IPS-20b (cell line): Measurements from ENCODE around the gene SLC5A3.
A peak's percentile ranks its signal among the peaks of the same experiment; 100 is the strongest.

Experiments
- H3K27ac ChIP-seq: one replicate; pipeline ENCODE4 v1.5.1; 2013; ENCODE audit warnings: low read length
- H3K27me3 ChIP-seq: 2 replicates; pipeline ENCODE4 v1.6.1; 2013; ENCODE audit warnings: mild to moderate bottlenecking, low read length, inconsistent platforms; ENCODE audit not compliant: insufficient read depth
- H3K36me3 ChIP-seq: 2 replicates; pipeline ENCODE4 v1.6.1; 2013; ENCODE audit warnings: low read depth, mild to moderate bottlenecking, inconsistent platforms, low read length, moderate library complexity; ENCODE audit not compliant: insufficient read depth
- H3K4me1 ChIP-seq: 2 replicates; pipeline ENCODE4 v1.6.1; 2013; ENCODE audit warnings: mild to moderate bottlenecking, control low read depth, inconsistent platforms, low read length, moderate library complexity; ENCODE audit not compliant: insufficient read depth
- H3K4me3 ChIP-seq: 2 replicates; pipeline ENCODE4 v1.5.1; 2013; ENCODE audit warnings: mild to moderate bottlenecking, low read length, inconsistent platforms
- H3K9ac ChIP-seq: 2 replicates; pipeline ENCODE4 v1.6.1; 2013; ENCODE audit warnings: low read depth, mild to moderate bottlenecking, inconsistent platforms, low read length, moderate library complexity
- H3K9me3 ChIP-seq: 2 replicates; pipeline ENCODE4 v1.6.1; 2013; ENCODE audit warnings: mild to moderate bottlenecking, low read depth, low read length, inconsistent platforms; ENCODE audit not compliant: insufficient read depth

SLC5A3 gene

DNA sequence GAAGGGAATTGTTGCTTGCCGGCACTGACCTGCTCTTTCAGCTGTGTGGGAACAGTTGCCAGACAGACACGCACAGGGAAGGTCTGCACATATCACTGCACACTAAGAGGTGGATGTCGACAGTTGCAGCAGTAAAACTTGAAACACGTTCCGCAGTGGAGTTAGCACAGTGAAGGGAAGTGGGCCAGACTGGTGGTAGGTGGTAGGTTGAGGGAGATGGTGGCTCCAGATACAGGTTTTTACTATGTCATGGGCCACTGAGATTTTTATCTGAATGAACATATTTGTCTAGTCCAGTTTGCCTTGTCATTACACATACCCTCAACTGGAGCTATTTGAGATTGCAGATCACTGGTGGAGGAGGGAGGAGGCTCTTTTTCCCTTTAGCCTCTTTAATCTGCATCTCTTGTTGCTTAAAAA, 13.5 kb downstream of the SLC5A3 start:
- Histone ChIP-seq H3K27me3 (no peaks in the 10 kb centered on the region), H3K27ac (no peak overlapping the region), H3K9me3 (no peaks in the 10 kb centered on the region), H3K9ac (no peak overlapping the region), H3K4me1 (peaks cover 34% of the 10 kb centered on the region), H3K36me3 (peaks cover 10% of the 10 kb centered on the region; the same call in 1 of the 2 replicates), H3K4me3 (no peak overlapping the region)

GRCh38 chr21:34088752-34089151, 15.4 kb downstream of the SLC5A3 start:
- H3K9me3 ChIP-seq: no peaks in the 10 kb centered on the region
- no peak overlapping the region for H3K9ac ChIP-seq
- peaks cover 25% of the 10 kb centered on the region for H3K4me1 ChIP-seq

GRCh38 chr21:34091032-34091431, 17.7 kb downstream of the SLC5A3 start:
- H3K27ac ChIP-seq: no peak overlapping the region
- no peaks in the 10 kb centered on the region for H3K9me3 ChIP-seq
- no peaks in the 10 kb centered on the region for H3K27me3 ChIP-seq
- no peak overlapping the region for H3K4me3 ChIP-seq
- no peak overlapping the region for H3K9ac ChIP-seq
- H3K4me1 ChIP-seq: peaks cover 5% of the 10 kb centered on the region; the same call in 1 of the 2 replicates
- peaks cover 31% of the 10 kb centered on the region for H3K36me3 ChIP-seq

More at GRCh38 chr21:34088752-34089151, 15.4 kb downstream of the SLC5A3 start:
- Histone ChIP-seq H3K27ac (no peak overlapping the region), H3K27me3 (no peaks in the 10 kb centered on the region), H3K4me3 (no peak overlapping the region), H3K36me3 (peaks cover 11% of the 10 kb centered on the region; the same call in 1 of the 2 replicates)

DNA sequence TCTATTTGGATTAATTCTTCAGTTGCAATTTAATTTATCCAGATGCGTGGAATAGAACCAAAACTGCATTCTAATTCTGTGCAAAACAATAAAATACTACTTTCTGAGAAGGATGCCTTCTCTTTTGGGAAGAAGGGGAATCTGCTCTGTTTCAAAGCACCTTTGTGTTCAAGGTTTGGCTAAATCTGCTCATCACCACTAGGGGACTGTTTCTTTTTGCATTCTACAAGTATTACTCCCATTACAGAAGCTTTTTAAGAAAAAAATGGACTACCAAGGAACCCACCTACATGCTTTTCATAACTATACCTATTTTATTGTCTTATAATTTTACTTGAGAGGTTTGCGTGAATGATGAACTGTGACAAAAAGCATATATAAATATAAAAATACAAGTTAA, 18.2 kb downstream of the SLC5A3 start:
- H3K36me3 ChIP-seq: peaks cover 37% of the 10 kb centered on the region
- H3K9me3 ChIP-seq: no peaks in the 10 kb centered on the region
- no peaks in the 10 kb centered on the region; the same call in 1 of the 2 replicates for H3K4me1 ChIP-seq
- no peak overlapping the region for H3K27ac ChIP-seq
- H3K27me3 ChIP-seq: no peaks in the 10 kb centered on the region
- H3K4me3 ChIP-seq: no peak overlapping the region
- no peak overlapping the region for H3K9ac ChIP-seq

DNA sequence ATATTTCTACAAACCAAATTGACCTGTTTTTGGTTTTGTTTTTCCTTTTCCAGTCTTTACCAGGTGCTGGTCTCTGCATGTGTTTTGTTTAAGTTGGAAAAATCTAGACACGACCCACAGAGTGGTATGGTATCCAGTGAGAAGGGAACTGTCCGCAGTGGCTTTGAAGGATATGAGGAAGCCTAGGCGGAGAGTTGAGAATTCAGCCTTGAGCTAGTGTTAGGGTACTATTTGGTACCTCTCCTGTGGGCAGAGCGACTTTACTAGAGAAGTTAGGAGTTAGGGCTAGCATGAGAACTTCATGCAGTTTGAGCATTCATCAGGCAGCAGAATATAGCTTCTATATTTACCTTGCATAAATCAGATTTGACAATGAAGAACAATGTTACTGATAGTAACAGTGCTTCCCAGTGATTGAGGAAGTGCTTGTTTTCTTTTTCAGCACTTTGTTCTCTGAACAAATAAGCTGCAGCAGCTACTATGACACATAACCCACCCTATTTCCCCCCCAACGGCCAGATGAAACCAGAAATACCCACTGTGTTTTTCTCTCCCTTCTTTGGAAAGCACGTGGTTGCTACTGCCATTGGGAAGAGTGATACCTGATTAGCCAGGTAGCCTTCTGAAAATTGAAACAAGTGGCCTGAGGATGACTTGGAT, 19.0 kb downstream of the SLC5A3 start:
- H3K4me1 ChIP-seq: no peaks in the 10 kb centered on the region
- H3K27me3 ChIP-seq: no peaks in the 10 kb centered on the region
- no peak overlapping the region for H3K4me3 ChIP-seq
- no peak overlapping the region for H3K9ac ChIP-seq
- no peaks in the 10 kb centered on the region for H3K9me3 ChIP-seq
- peaks cover 39% of the 10 kb centered on the region for H3K36me3 ChIP-seq
- H3K27ac ChIP-seq: no peak overlapping the region

GRCh38 chr21:34093083-34093482, 19.7 kb downstream of the SLC5A3 start:
- no peak overlapping the region for H3K9ac ChIP-seq
- no peaks in the 10 kb centered on the region for H3K9me3 ChIP-seq
- H3K4me3 ChIP-seq: no peak overlapping the region
- H3K27ac ChIP-seq: no peak overlapping the region
- H3K36me3 ChIP-seq: peaks cover 40% of the 10 kb centered on the region
- no peaks in the 10 kb centered on the region for H3K4me1 ChIP-seq
- no peaks in the 10 kb centered on the region for H3K27me3 ChIP-seq

DNA sequence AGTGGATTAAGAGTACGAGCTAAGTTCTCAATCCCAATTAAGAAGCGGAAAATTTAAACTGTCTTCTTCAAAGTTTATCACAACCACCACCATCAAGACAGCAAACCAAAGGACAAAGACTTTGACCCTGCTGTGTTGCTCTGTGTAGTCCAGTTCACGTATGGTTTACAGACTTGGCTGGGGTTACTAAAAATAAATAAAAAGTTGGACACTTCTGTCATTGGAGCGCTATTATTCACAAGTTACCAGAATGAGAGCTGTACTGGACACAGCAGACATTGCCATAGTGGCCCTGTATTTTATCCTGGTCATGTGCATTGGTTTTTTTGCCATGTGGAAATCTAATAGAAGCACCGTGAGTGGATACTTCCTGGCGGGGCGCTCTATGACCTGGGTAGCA, 21.6 kb downstream of the SLC5A3 start:
- Histone ChIP-seq H3K4me1 (peaks cover 3% of the 10 kb centered on the region; the same call in 1 of the 2 replicates), H3K4me3 (no peak overlapping the region), H3K9me3 (no peaks in the 10 kb centered on the region), H3K27ac (no peak overlapping the region), H3K36me3 (peaks cover 40% of the 10 kb centered on the region), H3K27me3 (no peaks in the 10 kb centered on the region), H3K9ac (no peak overlapping the region)

DNA sequence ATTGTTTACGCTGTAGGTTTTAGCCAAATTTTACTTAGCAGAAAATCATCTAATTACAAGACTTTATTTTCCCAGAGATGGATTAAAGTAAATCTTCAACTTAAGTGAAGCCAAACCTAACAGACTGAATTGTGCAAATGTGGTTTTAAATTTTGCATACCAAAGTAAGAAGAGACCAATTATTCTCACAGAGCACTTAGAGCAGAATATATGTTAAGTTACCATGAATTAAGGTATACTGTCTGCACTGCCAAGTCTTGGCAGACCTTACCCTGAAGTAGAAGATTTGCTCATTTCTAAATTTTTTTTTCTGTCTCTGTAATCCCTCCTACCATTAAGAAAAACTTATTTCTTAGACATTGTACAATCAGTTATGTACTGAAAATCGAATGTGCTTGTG, 24.1 kb downstream of the SLC5A3 start:
- H3K4me1 ChIP-seq: peaks cover 16% of the 10 kb centered on the region; the same call in 1 of the 2 replicates
- H3K36me3 ChIP-seq: peaks cover 40% of the 10 kb centered on the region

DNA sequence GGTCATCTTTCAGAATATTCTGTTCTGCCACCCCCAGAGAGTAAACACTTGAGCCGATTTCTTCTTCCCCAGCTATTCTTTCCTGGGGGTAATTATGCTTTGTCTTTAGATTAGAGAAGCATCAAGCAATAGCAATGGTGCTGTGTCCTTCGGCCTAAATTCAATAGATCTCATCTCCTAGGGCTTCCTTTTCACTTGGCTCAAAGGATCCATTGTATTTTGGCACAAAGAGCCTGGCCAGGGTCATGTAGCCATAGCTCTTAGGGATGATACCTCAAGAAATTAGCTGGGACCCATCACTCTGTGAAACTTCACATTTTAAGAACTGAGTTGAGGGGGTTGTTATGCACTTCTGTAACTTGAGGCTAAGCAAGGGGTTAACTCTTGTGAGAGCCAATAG, 27.0 kb downstream of the SLC5A3 start:
- H3K27ac ChIP-seq: no peak overlapping the region
- 0 out of 2 replicates have a peak overlapping the region, but pooled peaks have one; percentile 2 for H3K4me3 ChIP-seq
- H3K9ac ChIP-seq: no peak overlapping the region

More for the DNA sequence above, 24.1 kb downstream of the SLC5A3 start:
- Histone ChIP-seq H3K27ac (no peak overlapping the region), H3K27me3 (no peaks in the 10 kb centered on the region), H3K9me3 (no peaks in the 10 kb centered on the region), H3K4me3 (no peak overlapping the region), H3K9ac (no peak overlapping the region)

DNA sequence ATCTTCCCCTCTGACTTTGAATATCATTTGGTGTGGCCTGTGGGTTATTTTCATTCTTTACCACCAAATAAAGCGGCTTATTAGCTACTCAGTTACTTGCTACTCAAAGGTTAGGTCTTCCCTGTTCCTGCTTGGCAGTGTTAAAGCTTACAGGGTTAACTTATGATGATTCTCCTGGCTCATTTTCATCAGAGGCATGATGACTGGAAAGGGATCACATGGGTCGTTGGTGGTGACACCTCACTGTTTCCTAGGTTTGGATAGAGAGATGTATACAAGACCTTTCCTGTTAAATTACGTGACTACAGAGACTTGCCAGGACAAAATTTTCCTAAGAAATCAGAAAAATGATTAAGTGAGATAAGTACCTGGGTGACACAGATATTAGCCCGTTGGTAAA, 27.4 kb downstream of the SLC5A3 start:
- no peak overlapping the region for H3K27ac ChIP-seq
- no peak overlapping the region for H3K9ac ChIP-seq
- H3K9me3 ChIP-seq: no peaks in the 10 kb centered on the region
- H3K4me1 ChIP-seq: peaks cover 16% of the 10 kb centered on the region; the same call in 1 of the 2 replicates
- H3K27me3 ChIP-seq: no peaks in the 10 kb centered on the region
- H3K36me3 ChIP-seq: peaks cover 28% of the 10 kb centered on the region
- 0 out of 2 replicates have a peak overlapping the region, but pooled peaks have one; percentile 2 for H3K4me3 ChIP-seq

More for the DNA sequence above, 27.0 kb downstream of the SLC5A3 start:
- Histone ChIP-seq H3K9me3 (no peaks in the 10 kb centered on the region), H3K27me3 (no peaks in the 10 kb centered on the region), H3K36me3 (peaks cover 33% of the 10 kb centered on the region), H3K4me1 (peaks cover 16% of the 10 kb centered on the region; the same call in 1 of the 2 replicates)

DNA sequence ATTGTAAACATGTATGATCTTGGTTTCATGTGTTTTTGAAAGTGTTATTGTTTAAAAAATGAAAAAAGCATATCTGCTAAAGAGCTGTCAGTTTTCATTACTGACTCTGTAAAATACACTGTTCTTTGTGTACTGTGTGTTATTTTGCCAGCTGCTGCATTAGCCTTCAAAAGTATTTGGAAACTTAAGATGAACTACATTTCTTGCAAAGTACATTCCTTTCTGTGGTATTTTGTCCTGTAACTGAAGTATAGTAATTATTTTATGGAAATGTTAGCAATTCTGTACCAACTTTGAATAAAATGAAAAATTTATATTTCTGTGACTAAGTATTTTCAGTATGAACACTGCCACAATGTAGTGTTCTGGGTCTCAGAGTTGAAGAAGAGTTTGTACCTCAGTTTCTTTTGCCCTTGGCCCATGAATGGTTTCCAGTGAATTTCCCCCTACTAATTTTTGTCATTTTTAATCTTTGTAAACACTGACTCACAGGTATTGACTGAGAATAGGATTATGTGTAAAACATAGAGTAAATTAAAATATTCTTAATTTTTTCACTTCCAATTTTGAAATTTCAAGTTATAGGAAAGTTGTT, 32.7 kb downstream of the SLC5A3 start:
- H3K9ac ChIP-seq: no peak overlapping the region
- peaks cover 9% of the 10 kb centered on the region; the same call in 1 of the 2 replicates for H3K36me3 ChIP-seq

DNA sequence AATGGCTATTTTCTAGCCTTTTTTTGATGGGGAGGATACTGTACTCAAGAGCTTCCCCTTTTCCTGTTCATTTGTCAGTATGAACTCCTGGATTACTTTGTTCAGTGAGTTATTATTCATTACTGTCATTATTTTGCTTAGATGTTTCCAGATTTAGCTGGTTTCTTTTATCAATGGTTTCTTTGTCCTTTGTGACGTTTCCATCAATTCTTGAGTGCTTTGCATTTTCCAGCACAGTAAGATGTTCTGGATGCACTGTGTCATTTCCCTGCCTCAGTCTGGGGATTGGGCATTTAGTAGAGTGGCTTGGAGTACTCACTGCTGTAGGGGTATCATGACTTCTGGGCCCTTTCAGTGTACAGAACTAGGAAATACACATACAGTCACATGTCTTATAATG, 34.2 kb downstream of the SLC5A3 start:
- Histone ChIP-seq H3K4me1 (peaks cover 4% of the 10 kb centered on the region; the same call in 1 of the 2 replicates), H3K36me3 (peaks cover 9% of the 10 kb centered on the region; the same call in 1 of the 2 replicates), H3K4me3 (no peak overlapping the region), H3K27ac (no peak overlapping the region), H3K9me3 (no peaks in the 10 kb centered on the region), H3K27me3 (no peaks in the 10 kb centered on the region), H3K9ac (no peak overlapping the region)

More for the DNA sequence above, 32.7 kb downstream of the SLC5A3 start:
- H3K4me1 ChIP-seq: peaks cover 9% of the 10 kb centered on the region; the same call in 1 of the 2 replicates
- no peaks in the 10 kb centered on the region for H3K9me3 ChIP-seq
- H3K27ac ChIP-seq: no peak overlapping the region
- no peak overlapping the region for H3K4me3 ChIP-seq
- H3K27me3 ChIP-seq: no peaks in the 10 kb centered on the region
